ENCODE measurements around the gene KIF1A.

Gene KIF1A

DNA sequence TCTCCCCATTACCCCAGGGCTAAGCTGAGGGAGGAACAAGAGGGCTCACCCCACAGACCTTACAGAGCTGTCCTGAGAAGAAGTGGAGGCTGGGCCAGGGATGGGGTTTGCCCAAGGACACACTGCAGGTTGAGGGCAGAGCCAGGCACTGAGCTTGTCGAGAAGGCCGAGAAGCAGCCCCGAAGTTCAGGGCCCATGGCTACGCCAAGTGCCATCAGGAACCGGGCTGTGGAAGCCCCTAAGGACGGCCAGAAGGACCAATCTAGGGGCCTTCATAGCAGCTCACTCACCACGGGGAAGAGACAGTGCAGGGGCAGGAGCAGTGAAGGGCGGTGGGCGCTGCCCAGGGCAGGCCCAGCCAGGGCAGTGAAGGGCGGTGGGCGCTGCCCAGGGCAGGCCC, 30.0 kb upstream of the KIF1A start:
- Histone ChIP-seq H3K9ac (ENCODE audit: low read length) (no peak overlapping the region), H4K20me1 (ENCODE audit: insufficient read depth, low read length) (no peaks in the 10 kb centered on the region), H3K9me3 (replicated peaks; ENCODE audit: insufficient read depth, low read length) (no peaks in the 10 kb centered on the region), H3K36me3 (replicated peaks; ENCODE audit: insufficient read depth, low read length) (no peaks in the 10 kb centered on the region), H2AFZ (ENCODE audit: low read length) (no peak overlapping the region), H3K27me3 (replicated peaks; ENCODE audit: insufficient read depth, low read length) (peaks cover 48% of the 10 kb centered on the region), H3F3A (ENCODE audit: insufficient read depth, low read length) (no peaks in the 10 kb centered on the region), H3K79me2 (ENCODE audit: low read length) (no peaks in the 10 kb centered on the region), H3K9me2 (replicated peaks; ENCODE audit: insufficient read depth, low read length) (no peaks in the 10 kb centered on the region), H3K27ac (ENCODE audit: low read length) (no peak overlapping the region), H3K4me3 (ENCODE audit: low read length) (no peak overlapping the region), H3K4me2 (ENCODE audit: low read depth, low read length) (no peak overlapping the region), H3K4me1 (ENCODE audit: low read length) (no peaks in the 10 kb centered on the region)
- DNase-seq: no peak
- TF ChIP-seq EZH2phosphoT487 (IDR thresholded peaks at IDR 0.05; ENCODE audit: low read length) (no peak), EZH2 (optimal IDR thresholded peaks at IDR 0.05; ENCODE audit: low read depth, low read length) (no peak)
- TF ChIP-seq, protein P1, sequence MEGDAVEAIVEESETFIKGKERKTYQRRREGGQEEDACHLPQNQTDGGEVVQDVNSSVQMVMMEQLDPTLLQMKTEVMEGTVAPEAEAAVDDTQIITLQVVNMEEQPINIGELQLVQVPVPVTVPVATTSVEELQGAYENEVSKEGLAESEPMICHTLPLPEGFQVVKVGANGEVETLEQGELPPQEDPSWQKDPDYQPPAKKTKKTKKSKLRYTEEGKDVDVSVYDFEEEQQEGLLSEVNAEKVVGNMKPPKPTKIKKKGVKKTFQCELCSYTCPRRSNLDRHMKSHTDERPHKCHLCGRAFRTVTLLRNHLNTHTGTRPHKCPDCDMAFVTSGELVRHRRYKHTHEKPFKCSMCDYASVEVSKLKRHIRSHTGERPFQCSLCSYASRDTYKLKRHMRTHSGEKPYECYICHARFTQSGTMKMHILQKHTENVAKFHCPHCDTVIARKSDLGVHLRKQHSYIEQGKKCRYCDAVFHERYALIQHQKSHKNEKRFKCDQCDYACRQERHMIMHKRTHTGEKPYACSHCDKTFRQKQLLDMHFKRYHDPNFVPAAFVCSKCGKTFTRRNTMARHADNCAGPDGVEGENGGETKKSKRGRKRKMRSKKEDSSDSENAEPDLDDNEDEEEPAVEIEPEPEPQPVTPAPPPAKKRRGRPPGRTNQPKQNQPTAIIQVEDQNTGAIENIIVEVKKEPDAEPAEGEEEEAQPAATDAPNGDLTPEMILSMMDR (IDR thresholded peaks at IDR 0.05; ENCODE audit: low read length): no peak

DNA sequence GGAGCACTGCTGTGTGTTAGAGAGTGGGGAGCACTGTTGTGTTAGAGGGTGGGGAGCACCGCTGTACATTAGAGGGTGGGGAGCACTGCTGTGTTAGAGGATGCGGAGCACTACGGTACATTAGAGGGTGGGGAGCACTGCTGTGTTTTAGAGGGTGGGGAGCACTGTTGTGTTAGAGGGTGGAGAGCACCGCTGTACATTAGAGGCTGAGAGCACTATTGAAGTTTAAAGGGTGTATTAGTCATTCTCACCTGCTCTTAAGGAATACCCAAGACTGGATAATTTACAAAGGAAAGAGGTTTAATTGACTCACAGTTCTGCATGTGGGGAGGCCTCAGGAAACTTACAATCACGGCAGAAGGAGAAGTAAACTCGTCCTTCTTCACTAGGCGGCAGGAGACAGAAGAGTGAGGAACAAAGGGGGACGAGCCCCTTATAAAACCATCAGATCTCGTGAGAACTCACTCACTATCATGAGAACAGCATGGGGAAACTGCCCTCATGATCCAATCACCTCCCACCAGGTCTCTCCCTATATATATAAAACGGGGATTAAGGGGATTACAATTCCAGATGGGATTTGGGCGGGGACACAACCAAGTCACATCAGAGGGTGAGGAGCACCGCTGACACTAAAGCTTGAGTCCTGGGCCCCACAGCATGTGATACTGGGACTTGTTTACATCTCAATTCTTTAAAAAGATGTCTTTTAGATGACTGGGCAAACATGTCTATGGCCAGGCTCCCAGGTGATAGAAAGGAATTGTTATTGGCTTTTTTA, 29.1 kb upstream of the KIF1A start:
- Histone ChIP-seq H4K20me1 (ENCODE audit: insufficient read depth, low read length) (no peaks in the 10 kb centered on the region), H3K9me2 (replicated peaks; ENCODE audit: insufficient read depth, low read length) (no peaks in the 10 kb centered on the region), H3K27me3 (replicated peaks; ENCODE audit: insufficient read depth, low read length) (peaks cover 46% of the 10 kb centered on the region), H3K79me2 (ENCODE audit: low read length) (no peaks in the 10 kb centered on the region), H2AFZ (ENCODE audit: low read length) (no peak overlapping the region), H3K4me1 (ENCODE audit: low read length) (no peaks in the 10 kb centered on the region), H3K27ac (ENCODE audit: low read length) (no peak overlapping the region), H3K9ac (ENCODE audit: low read length) (no peak overlapping the region), H3K36me3 (replicated peaks; ENCODE audit: insufficient read depth, low read length) (no peaks in the 10 kb centered on the region), H3K4me3 (ENCODE audit: low read length) (no peak overlapping the region), H3F3A (ENCODE audit: insufficient read depth, low read length) (no peaks in the 10 kb centered on the region), H3K4me2 (ENCODE audit: low read depth, low read length) (no peak overlapping the region), H3K9me3 (replicated peaks; ENCODE audit: insufficient read depth, low read length) (no peaks in the 10 kb centered on the region)
- no peak for TF ChIP-seq EZH2 (optimal IDR thresholded peaks at IDR 0.05; ENCODE audit: low read depth, low read length)
- no peak for TF ChIP-seq EZH2phosphoT487 (IDR thresholded peaks at IDR 0.05; ENCODE audit: low read length)
- TF ChIP-seq, protein P1 (IDR thresholded peaks at IDR 0.05; ENCODE audit: low read length): no peak
- DNase-seq: no peak

DNA sequence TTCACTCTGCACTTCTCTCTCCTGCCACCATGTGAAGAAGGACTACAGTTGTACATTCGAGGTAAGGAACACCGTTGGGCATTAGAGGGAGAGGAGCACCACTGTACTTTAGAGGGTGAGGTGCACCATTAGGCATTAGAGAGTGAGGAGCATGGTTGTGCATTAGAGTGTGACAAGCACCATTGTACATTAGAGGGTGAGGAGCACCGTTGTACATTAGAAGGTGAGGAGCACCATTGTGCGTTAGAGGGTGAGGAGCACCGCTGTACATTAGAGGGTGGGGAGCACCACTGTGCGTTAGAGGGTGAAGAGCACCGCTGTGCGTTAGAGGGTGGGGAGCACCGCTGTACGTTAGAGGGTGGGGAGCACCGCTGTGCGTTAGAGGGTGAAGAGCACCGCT, 27.8 kb upstream of the KIF1A start:
- Histone ChIP-seq H2AFZ (ENCODE audit: low read length) (no peak overlapping the region), H4K20me1 (ENCODE audit: insufficient read depth, low read length) (no peaks in the 10 kb centered on the region), H3F3A (ENCODE audit: insufficient read depth, low read length) (no peaks in the 10 kb centered on the region), H3K4me2 (ENCODE audit: low read depth, low read length) (no peak overlapping the region), H3K27me3 (replicated peaks; ENCODE audit: insufficient read depth, low read length) (peaks cover 47% of the 10 kb centered on the region), H3K27ac (ENCODE audit: low read length) (no peak overlapping the region), H3K4me3 (ENCODE audit: low read length) (no peak overlapping the region), H3K9ac (ENCODE audit: low read length) (no peak overlapping the region), H3K9me3 (replicated peaks; ENCODE audit: insufficient read depth, low read length) (no peaks in the 10 kb centered on the region), H3K9me2 (replicated peaks; ENCODE audit: insufficient read depth, low read length) (no peaks in the 10 kb centered on the region), H3K79me2 (ENCODE audit: low read length) (no peaks in the 10 kb centered on the region), H3K36me3 (replicated peaks; ENCODE audit: insufficient read depth, low read length) (no peaks in the 10 kb centered on the region), H3K4me1 (ENCODE audit: low read length) (no peaks in the 10 kb centered on the region)
- TF ChIP-seq EZH2 (optimal IDR thresholded peaks at IDR 0.05; ENCODE audit: low read depth, low read length) (no peak), EZH2phosphoT487 (IDR thresholded peaks at IDR 0.05; ENCODE audit: low read length) (no peak)
- TF ChIP-seq, protein P1 (IDR thresholded peaks at IDR 0.05; ENCODE audit: low read length): no peak
- DNase-seq: no peak

Measured in MM.1S (cell line).